HEK293 (cell line): ENCODE results near the gene RBFOX1.

Experiments used
- CTCF ChIA-PET: fragments of 350-600 bp; formaldehyde crosslinking; extraction: SDS; loops from one replicate; lab custom pipeline; 2021; ENCODE audit warnings: antibody characterized with exemption; lab: Yijun Ruan, JAX
- POLR2A ChIA-PET: fragments of 300-600 bp; formaldehyde crosslinking; extraction: SDS; loops from one replicate; lab custom pipeline; 2020; ENCODE audit warnings: antibody characterized with exemption, inconsistent platforms; lab: Yijun Ruan, JAX
- H3K27ac ChIP-seq: fragments of 200-500 bp; sonication (Bioruptor generic); 2 replicates; pipeline ENCODE4 v1.5.1; 2014; ENCODE audit warnings: low read depth, low read length, control low read depth, inconsistent platforms; ENCODE audit errors: extremely low read depth
- H3K36me3 ChIP-seq, 2 experiments: fragments of 200-500 bp in 1 of 2; sonication (Bioruptor generic) in 1 of 2; 1 replicate in 1 of 2; 2 replicates in 1 of 2; pipeline ENCODE4 v1.5.1; 2014 to 2017; ENCODE audit warnings: inconsistent platforms in 2 of 2, low read length in 2 of 2; ENCODE audit not compliant: control insufficient read depth in 2 of 2, insufficient read depth in 1 of 2
- H3K4me1 ChIP-seq: fragments of 200-500 bp; sonication (Bioruptor generic); 2 replicates; pipeline ENCODE4 v1.5.1; 2014; ENCODE audit warnings: mild to moderate bottlenecking, low read length, inconsistent platforms; ENCODE audit not compliant: control insufficient read depth, insufficient read depth
- H3K4me3 ChIP-seq: 2 replicates; pipeline ENCODE4 v1.5.1; 2011; ENCODE audit warnings: low read depth, mild to moderate bottlenecking, control low read depth, low read length, moderate library complexity
- H3K9me3 ChIP-seq: fragments of 200-500 bp; sonication (Bioruptor generic); 2 replicates; pipeline ENCODE4 v1.5.1; 2014; ENCODE audit warnings: low read depth, low read length, inconsistent platforms; ENCODE audit not compliant: control insufficient read depth, insufficient read depth
- MZF1 ChIP-seq: fragments of 450-650 bp; formaldehyde crosslinking; IDR thresholded peaks from 2 replicates; pipeline ENCODE4 v1.5.1; 2017; ENCODE audit warnings: missing biosample characterization, missing genetic modification characterization, borderline replicate concordance
- SALL2 ChIP-seq: fragments of 450-650 bp; formaldehyde crosslinking; IDR thresholded peaks from 2 replicates; pipeline ENCODE4 v1.5.0; 2017; ENCODE audit warnings: missing biosample characterization, mild to moderate bottlenecking, missing genetic modification characterization, borderline replicate concordance
- SP2 ChIP-seq: fragments of 450-650 bp; formaldehyde crosslinking; IDR thresholded peaks from 2 replicates; pipeline ENCODE4 v1.5.1; 2016; ENCODE audit warnings: missing biosample characterization, missing genetic modification characterization
- ZBTB11 ChIP-seq: fragments of 450-650 bp; formaldehyde crosslinking; conservative IDR thresholded peaks from 2 replicates; pipeline ENCODE4 v1.5.1; 2016; ENCODE audit warnings: low read depth, missing biosample characterization, missing genetic modification characterization
- ZBTB7A ChIP-seq: fragments of 450-650 bp; formaldehyde crosslinking; IDR thresholded peaks from 2 replicates; pipeline ENCODE4 v1.5.1; 2016; ENCODE audit warnings: low read depth, missing biosample characterization, missing genetic modification characterization
- ZNF175 ChIP-seq: fragments of 450-650 bp; formaldehyde crosslinking; IDR thresholded peaks from 2 replicates; pipeline ENCODE4 v1.5.1; 2016; ENCODE audit warnings: missing biosample characterization, missing genetic modification characterization
- ZNF19 ChIP-seq: fragments of 450-650 bp; formaldehyde crosslinking; IDR thresholded peaks from 2 replicates; pipeline ENCODE4; 2016; ENCODE audit warnings: missing biosample characterization, missing genetic modification characterization, low read depth
- ZNF221 ChIP-seq: fragments of 450-650 bp; formaldehyde crosslinking; IDR thresholded peaks from 2 replicates; pipeline ENCODE4 v1.5.1; 2017; ENCODE audit warnings: missing biosample characterization, missing genetic modification characterization, borderline replicate concordance
- ZNF274 ChIP-seq, 2 experiments: fragments of 200-500 bp in 1 of 2; fragments of 450-650 bp in 1 of 2; sonication (Bioruptor generic) in 1 of 2; formaldehyde crosslinking in 1 of 2; IDR thresholded peaks; 2 replicates each; pipeline versions ENCODE4 v1.5.1 to v1.6.1; 2014 to 2016; ENCODE audit warnings: borderline replicate concordance in 1 of 2, inconsistent platforms in 1 of 2, low read length in 1 of 2, missing biosample characterization in 1 of 2, missing genetic modification characterization in 1 of 2
- ZNF501 ChIP-seq: fragments of 450-650 bp; formaldehyde crosslinking; IDR thresholded peaks from 2 replicates; pipeline ENCODE4 v1.5.1; 2016; ENCODE audit warnings: missing biosample characterization, missing genetic modification characterization
- ZNF521 ChIP-seq: fragments of 450-650 bp; formaldehyde crosslinking; IDR thresholded peaks from 2 replicates; pipeline ENCODE4 v1.5.1; 2017; ENCODE audit warnings: missing biosample characterization, mild to moderate bottlenecking, missing genetic modification characterization
- ZNF544 ChIP-seq: fragments of 450-650 bp; formaldehyde crosslinking; IDR thresholded peaks from 2 replicates; pipeline ENCODE4 v1.5.0; 2017; ENCODE audit warnings: missing biosample characterization, missing genetic modification characterization
- ZNF600 ChIP-seq: fragments of 450-650 bp; formaldehyde crosslinking; IDR thresholded peaks from 2 replicates; pipeline ENCODE4 v1.5.1; 2016; ENCODE audit warnings: missing biosample characterization, missing genetic modification characterization
- ZSCAN23 ChIP-seq: fragments of 450-650 bp; formaldehyde crosslinking; IDR thresholded peaks from 2 replicates; pipeline ENCODE4 v1.5.1; 2016; ENCODE audit warnings: missing biosample characterization, missing genetic modification characterization
- ZSCAN30 ChIP-seq: fragments of 450-650 bp; IDR thresholded peaks from 2 replicates; pipeline ENCODE4 v1.5.1; 2018; ENCODE audit warnings: missing biosample characterization, mild to moderate bottlenecking, missing genetic modification characterization, moderate library complexity
- ZSCAN5A ChIP-seq: fragments of 450-650 bp; formaldehyde crosslinking; IDR thresholded peaks from 2 replicates; pipeline ENCODE4 v1.5.1; 2016; ENCODE audit warnings: missing biosample characterization, missing genetic modification characterization
- ZXDB ChIP-seq: fragments of 450-650 bp; formaldehyde crosslinking; IDR thresholded peaks from 2 replicates; pipeline ENCODE4 v1.5.1; 2016; ENCODE audit warnings: missing biosample characterization, missing genetic modification characterization

The RBFOX1 gene

GRCh38 chr16:7325834-7326233, 6.8 kb upstream of the RBFOX1 start:
- Histone ChIP-seq H3K36me3 (no peaks in the 10 kb centered on the region), H3K9me3 (no peaks in the 10 kb centered on the region), H3K4me1 (no peaks in the 10 kb centered on the region), H3K4me3 (no peak overlapping the region), H3K27ac (no peak overlapping the region)
- ChIA-PET CTCF (interaction anchor here (0.9 kb wide), 1 partner anchor 11 kb away, joined by 3 read pairs; no protein-coding TSS in a partner anchor), POLR2A (no interaction called here)
- TF ChIP-seq ZNF221 (tag by site-specific recombination) = no peak
- TF ChIP-seq ZXDB (tag by site-specific recombination) = no peak

- Histone ChIP-seq H3K4me1 (no peaks in the 10 kb centered on the region), H3K9me3 (no peaks in the 10 kb centered on the region), H3K4me3 (no peak overlapping the region), H3K27ac (no peak overlapping the region), H3K36me3 (no peaks in the 10 kb centered on the region)
- POLR2A ChIA-PET = no interaction called here
- TF ChIP-seq ZBTB7A (tag by site-specific recombination) = no peak
- no peak for TF ChIP-seq ZSCAN5A
- TF ChIP-seq ZSCAN23 (tag by site-specific recombination) = no peak
- no peak for TF ChIP-seq ZSCAN30 (tag by site-specific recombination)
- TF ChIP-seq ZNF521 (tag by site-specific recombination) = no peak
- no peak for TF ChIP-seq SP2 (tag by site-specific recombination)
- no peak for TF ChIP-seq ZNF19 (tag by site-specific recombination)
- no peak for TF ChIP-seq ZNF175 (tag by site-specific recombination)
- no peak for TF ChIP-seq ZNF274 (IDR thresholded peaks at IDR 0.05; ENCODE audit: low read length)
- TF ChIP-seq ZNF274 (tag by site-specific recombination; IDR thresholded peaks at IDR 0.05; ENCODE audit: borderline replicate concordance) = no peak
- CTCF ChIA-PET = no interaction called here
Observed at GRCh38 chr16:7330709-7331108, 1.9 kb upstream of the RBFOX1 start.

GRCh38 chr16:7331997-7332396, 648 bp upstream of the RBFOX1 start:
- H3K9me3 ChIP-seq = no peaks in the 10 kb centered on the region
- ChIA-PET POLR2A (no interaction called here), CTCF (no interaction called here)
- TF ChIP-seq ZNF544 (tag by site-specific recombination) (no peak), ZNF600 (no peak), SALL2 (tag by site-specific recombination) (no peak), MZF1 (tag by site-specific recombination) (no peak), ZBTB11 (no peak), SP2 (tag by site-specific recombination) (no peak), ZNF501 (no peak)
- H3K4me1 ChIP-seq = no peaks in the 10 kb centered on the region
- no peak overlapping the region for H3K4me3 ChIP-seq
- no peaks in the 10 kb centered on the region for H3K36me3 ChIP-seq
- no peak overlapping the region for H3K27ac ChIP-seq
